ENCODE measurements around the gene RIN3. TPM values are rescaled to one million over a fixed set of nuclear protein-coding genes. Genes with fewer than 3 reads are reported as not detected.

Gene RIN3
- polyA plus RNA-seq, 3 donors, result 42.8 to 144 (median 54.6) TPM

DNA sequence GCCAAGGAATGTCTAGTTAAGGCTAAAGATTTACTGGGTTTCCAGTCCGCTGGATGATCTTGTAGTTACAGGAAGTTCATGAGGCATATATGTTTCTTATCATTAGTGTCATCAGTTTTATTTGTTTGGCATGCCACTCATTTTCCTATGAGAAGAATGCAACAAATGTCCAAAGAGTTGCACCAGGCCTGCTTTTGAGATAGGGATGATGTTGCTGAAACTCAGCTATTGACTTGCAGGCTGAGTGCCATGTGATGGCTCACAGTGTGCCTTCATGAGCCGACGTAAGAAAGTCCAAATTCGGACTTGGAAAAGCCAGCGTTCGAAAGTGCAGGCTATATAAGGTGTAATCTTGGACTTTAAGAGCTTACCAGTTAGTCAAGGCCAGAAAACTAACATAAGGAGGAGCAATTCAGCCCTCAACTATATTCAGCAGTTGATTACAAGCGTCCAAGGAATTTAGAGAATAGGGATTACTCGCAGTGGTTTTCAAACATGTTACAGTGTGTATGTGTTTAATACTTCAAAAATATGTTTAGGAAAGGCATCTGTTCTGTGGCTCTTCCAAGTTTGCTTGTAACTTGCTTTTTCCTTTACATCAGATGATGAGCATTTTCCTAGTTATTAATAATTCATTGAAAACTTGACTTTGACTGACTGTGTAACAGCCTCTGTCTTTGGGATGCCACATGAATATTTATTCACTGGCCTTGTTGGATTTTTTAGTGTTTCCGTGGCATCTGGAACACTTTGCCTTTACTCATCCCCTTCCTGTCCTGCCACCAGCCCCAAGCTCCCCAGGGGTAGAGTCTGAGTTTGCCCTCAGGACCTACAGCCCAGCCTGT, 133.6 kb downstream of the RIN3 start:
- intact Hi-C loops (cut with micrococcal nuclease), result loop anchor here (2.0 to 5.0 kb wide), 2 partner anchors 14 to 35 kb away; no protein-coding TSS in a partner anchor
- Mint-ChIP-seq H3K27ac (peak overlapping the region; percentile 100), H3K9me3 (peaks cover 0 to 7% (median 0%) of the 10 kb centered on the region in 7 donors), H3K4me1 (peaks cover 76% of the 10 kb centered on the region), H3K4me3 (peak overlapping the region in 1 of 2 donors; percentile 33), H3K27me3 (ENCODE audit: low read depth in 3 of 3) (peaks cover 0 to 4% (median 0%) of the 10 kb centered on the region in 3 donors), H3K36me3 (peaks cover 47 to 66% of the 10 kb centered on the region in 2 donors)
- peaks cover 77 to 84% of the 10 kb centered on the region in 2 donors for H3K4me1 ChIP-seq (ENCODE audit: control insufficient read depth in 1 of 2, insufficient read depth in 2 of 2, low read length in 2 of 2)
- peak in 1 of 3 donors; percentile 3 for DNase-seq
- H3K36me3 ChIP-seq (replicated peaks in 1 of 2; ENCODE audit: control insufficient read depth in 1 of 2, insufficient read depth in 2 of 2, low read length in 2 of 2), result peaks cover 26 to 33% of the 10 kb centered on the region in 2 donors
- peaks cover 10% of the 10 kb centered on the region for H4K20me1 ChIP-seq (ENCODE audit: insufficient read depth, low read length)
- H2AFZ ChIP-seq (ENCODE audit: insufficient read depth, low read depth, low read length, poor library complexity, severe bottlenecking), result no peak overlapping the region
- 83% methylated on average over 6 of the region's 9 CpGs for WGBS (ENCODE audit: insufficient coverage)
- peak overlapping the region; percentile 52 for H3K9ac ChIP-seq (ENCODE audit: insufficient read depth, low read length, poor library complexity, severe bottlenecking)
- peaks cover 58% of the 10 kb centered on the region for H3K79me2 ChIP-seq (ENCODE audit: insufficient read depth, low read length)
- peak overlapping the region; percentile 98 to 99 for H3K27ac ChIP-seq (ENCODE audit: low read depth in 1 of 2, low read length in 2 of 2)
- H3K4me2 ChIP-seq (replicated peaks; ENCODE audit: extremely low read depth, low read length, poor library complexity, severe bottlenecking), result peak overlapping the region; percentile 44
- H3K4me3 ChIP-seq (replicated peaks in 1 of 3; ENCODE audit: low read depth in 2 of 3, low read length in 3 of 3), result peak overlapping the region in 1 of 3 experiments; percentile 29
- peaks cover 0 to 5% of the 10 kb centered on the region in 2 donors for H3K9me3 ChIP-seq (replicated peaks in 1 of 2; ENCODE audit: control insufficient read depth in 1 of 2, insufficient read depth in 1 of 2, low read length in 2 of 2)
- no peaks in the 10 kb centered on the region for H3K27me3 ChIP-seq (ENCODE audit: control insufficient read depth in 2 of 2, insufficient read depth in 2 of 2, low read length in 2 of 2)
- TF ChIP-seq, protein P1, sequence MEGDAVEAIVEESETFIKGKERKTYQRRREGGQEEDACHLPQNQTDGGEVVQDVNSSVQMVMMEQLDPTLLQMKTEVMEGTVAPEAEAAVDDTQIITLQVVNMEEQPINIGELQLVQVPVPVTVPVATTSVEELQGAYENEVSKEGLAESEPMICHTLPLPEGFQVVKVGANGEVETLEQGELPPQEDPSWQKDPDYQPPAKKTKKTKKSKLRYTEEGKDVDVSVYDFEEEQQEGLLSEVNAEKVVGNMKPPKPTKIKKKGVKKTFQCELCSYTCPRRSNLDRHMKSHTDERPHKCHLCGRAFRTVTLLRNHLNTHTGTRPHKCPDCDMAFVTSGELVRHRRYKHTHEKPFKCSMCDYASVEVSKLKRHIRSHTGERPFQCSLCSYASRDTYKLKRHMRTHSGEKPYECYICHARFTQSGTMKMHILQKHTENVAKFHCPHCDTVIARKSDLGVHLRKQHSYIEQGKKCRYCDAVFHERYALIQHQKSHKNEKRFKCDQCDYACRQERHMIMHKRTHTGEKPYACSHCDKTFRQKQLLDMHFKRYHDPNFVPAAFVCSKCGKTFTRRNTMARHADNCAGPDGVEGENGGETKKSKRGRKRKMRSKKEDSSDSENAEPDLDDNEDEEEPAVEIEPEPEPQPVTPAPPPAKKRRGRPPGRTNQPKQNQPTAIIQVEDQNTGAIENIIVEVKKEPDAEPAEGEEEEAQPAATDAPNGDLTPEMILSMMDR (IDR thresholded peaks at IDR 0.05), result no peak

DNA sequence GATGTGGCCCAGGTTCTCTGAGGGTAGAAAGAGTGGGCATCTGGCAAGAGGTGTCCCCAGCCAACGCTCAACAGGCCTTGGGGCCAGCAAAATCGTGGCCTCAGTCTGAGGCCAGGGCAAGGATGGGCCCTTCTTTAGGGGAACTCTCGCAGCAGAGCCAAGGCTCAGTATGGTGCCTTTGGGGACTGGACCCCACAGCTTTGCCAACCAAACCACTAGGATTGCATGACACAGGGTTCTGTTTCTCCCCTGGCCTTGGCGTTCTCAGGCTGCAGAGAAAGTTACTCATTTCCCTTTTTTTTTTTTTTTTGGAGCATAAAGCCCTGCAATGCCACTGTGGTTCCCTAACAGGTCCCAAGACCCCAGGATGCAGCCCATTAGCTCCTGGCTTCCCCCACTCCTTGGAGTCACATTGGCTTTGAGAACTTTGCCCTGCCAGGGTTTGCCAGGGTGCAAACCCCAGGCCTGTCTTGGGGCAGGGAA, 134.3 kb downstream of the RIN3 start:
- DNase-seq, result peak; percentile 83 to 90 (median 88)
- peak overlapping the region in 1 of 3 experiments; percentile 29 for H3K4me3 ChIP-seq (replicated peaks in 1 of 3; ENCODE audit: low read depth in 2 of 3, low read length in 3 of 3)

More for the DNA sequence above, 134.3 kb downstream of the RIN3 start:
- 9% methylated on average over 3 of the region's 4 CpGs for WGBS (ENCODE audit: insufficient coverage)
- intact Hi-C loops (cut with micrococcal nuclease), result loop anchor here (2.0 to 5.0 kb wide), 2 partner anchors 13 to 36 kb away; no protein-coding TSS in a partner anchor
- Histone ChIP-seq H3K9ac (ENCODE audit: insufficient read depth, low read length, poor library complexity, severe bottlenecking) (peak overlapping the region; percentile 91), H3K4me2 (replicated peaks; ENCODE audit: extremely low read depth, low read length, poor library complexity, severe bottlenecking) (peak overlapping the region; percentile 44), H4K20me1 (ENCODE audit: insufficient read depth, low read length) (peaks cover 16% of the 10 kb centered on the region), H3K27me3 (ENCODE audit: control insufficient read depth in 2 of 2, insufficient read depth in 2 of 2, low read length in 2 of 2) (no peaks in the 10 kb centered on the region), H2AFZ (ENCODE audit: insufficient read depth, low read depth, low read length, poor library complexity, severe bottlenecking) (no peak overlapping the region), H3K9me3 (replicated peaks in 1 of 2; ENCODE audit: control insufficient read depth in 1 of 2, insufficient read depth in 1 of 2, low read length in 2 of 2) (peaks cover 0 to 5% of the 10 kb centered on the region in 2 donors), H3K4me1 (ENCODE audit: control insufficient read depth in 1 of 2, insufficient read depth in 2 of 2, low read length in 2 of 2) (peaks cover 77 to 87% of the 10 kb centered on the region in 2 donors), H3K36me3 (replicated peaks in 1 of 2; ENCODE audit: control insufficient read depth in 1 of 2, insufficient read depth in 2 of 2, low read length in 2 of 2) (peaks cover 20 to 33% of the 10 kb centered on the region in 2 donors), H3K79me2 (ENCODE audit: insufficient read depth, low read length) (peaks cover 65% of the 10 kb centered on the region), H3K27ac (ENCODE audit: low read depth in 1 of 2, low read length in 2 of 2) (peak overlapping the region; percentile 98 to 99)
- Mint-ChIP-seq H3K27me3 (ENCODE audit: low read depth in 3 of 3) (peaks cover 0 to 4% (median 0%) of the 10 kb centered on the region in 3 donors), H3K4me3 (peak overlapping the region in 1 of 2 donors; percentile 56), H3K4me1 (peaks cover 76% of the 10 kb centered on the region), H3K27ac (peak overlapping the region; percentile 100), H3K9me3 (peaks cover 0 to 7% (median 0%) of the 10 kb centered on the region in 7 donors), H3K36me3 (peaks cover 41 to 63% of the 10 kb centered on the region in 2 donors)
- TF ChIP-seq, protein P1 (IDR thresholded peaks at IDR 0.05), result no peak
